Chondrocyte (in vitro differentiated cells): ENCODE data around the gene SLC44A1. TPM values are rescaled to one million over a fixed set of nuclear protein-coding genes. Genes with fewer than 3 reads are reported as not detected.

Experiments
- DNase-seq: peaks from one replicate; pipeline ENCODE4 v3.0.0; 2021; ENCODE audit warnings: mixed read lengths, low spot score
- H3K27ac Mint-ChIP-seq: one replicate; pipeline ENCODE4 v1.8.0; 2021; ENCODE audit warnings: mild to moderate bottlenecking, moderate library complexity, mixed read lengths; ENCODE audit not compliant: unreplicated experiment
- H3K27me3 Mint-ChIP-seq: 2 replicates; pipeline ENCODE4 v1.8.0; 2021; ENCODE audit warnings: low read depth, mixed read lengths
- H3K36me3 Mint-ChIP-seq: 2 replicates; pipeline ENCODE4 v1.8.0; 2021; ENCODE audit warnings: low read depth, mixed read lengths
- H3K4me1 Mint-ChIP-seq: 2 replicates; pipeline ENCODE4 v1.8.0; 2021; ENCODE audit warnings: low read depth, mild to moderate bottlenecking, mixed read lengths
- H3K4me3 Mint-ChIP-seq: one replicate; pipeline ENCODE4 v1.8.0; 2021; ENCODE audit warnings: mild to moderate bottlenecking, moderate library complexity, mixed read lengths; ENCODE audit not compliant: unreplicated experiment
- H3K9me3 Mint-ChIP-seq: 2 replicates; pipeline ENCODE4 v1.8.0; 2021; ENCODE audit warnings: low read depth, mixed read lengths
- total RNA-seq: library from RNA; stranded (reverse); gene quantifications from 3 replicates; pipeline ENCODE4 v1.2.1, GENCODE V29; 2021
- TF ChIP-seq, protein P1 (sequence below): fragments of 200-600 bp; sonication (generic); IDR thresholded peaks from 2 replicates; pipeline ENCODE4 v1.5.0; 2021; ENCODE audit warnings: antibody characterized with exemption, mild to moderate bottlenecking, moderate library complexity

The SLC44A1 gene
- total RNA-seq, 1 donor from 2014 or later = 17.1 TPM

DNA sequence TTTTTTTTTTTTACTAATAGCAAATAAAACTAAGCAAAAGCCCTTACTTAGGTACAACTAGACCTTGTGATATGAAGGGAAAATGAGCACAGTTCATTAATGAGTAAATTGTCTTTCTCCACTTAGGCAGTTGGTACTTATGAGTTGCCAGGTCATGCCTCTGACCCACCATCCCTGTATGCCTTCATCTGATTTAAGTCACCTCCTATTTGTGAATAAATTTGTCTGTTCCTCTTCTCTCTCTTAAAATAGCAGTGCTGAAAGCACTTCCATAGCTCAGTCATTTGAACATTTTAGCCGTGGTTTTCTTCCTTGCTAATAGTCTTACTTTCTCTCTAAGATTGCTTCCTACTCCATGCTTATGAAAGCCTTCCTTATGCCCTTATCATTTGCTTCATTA lies 61.4 kb downstream of the SLC44A1 start:
- H3K27ac Mint-ChIP-seq = no peak overlapping the region
- TF ChIP-seq, protein P1, sequence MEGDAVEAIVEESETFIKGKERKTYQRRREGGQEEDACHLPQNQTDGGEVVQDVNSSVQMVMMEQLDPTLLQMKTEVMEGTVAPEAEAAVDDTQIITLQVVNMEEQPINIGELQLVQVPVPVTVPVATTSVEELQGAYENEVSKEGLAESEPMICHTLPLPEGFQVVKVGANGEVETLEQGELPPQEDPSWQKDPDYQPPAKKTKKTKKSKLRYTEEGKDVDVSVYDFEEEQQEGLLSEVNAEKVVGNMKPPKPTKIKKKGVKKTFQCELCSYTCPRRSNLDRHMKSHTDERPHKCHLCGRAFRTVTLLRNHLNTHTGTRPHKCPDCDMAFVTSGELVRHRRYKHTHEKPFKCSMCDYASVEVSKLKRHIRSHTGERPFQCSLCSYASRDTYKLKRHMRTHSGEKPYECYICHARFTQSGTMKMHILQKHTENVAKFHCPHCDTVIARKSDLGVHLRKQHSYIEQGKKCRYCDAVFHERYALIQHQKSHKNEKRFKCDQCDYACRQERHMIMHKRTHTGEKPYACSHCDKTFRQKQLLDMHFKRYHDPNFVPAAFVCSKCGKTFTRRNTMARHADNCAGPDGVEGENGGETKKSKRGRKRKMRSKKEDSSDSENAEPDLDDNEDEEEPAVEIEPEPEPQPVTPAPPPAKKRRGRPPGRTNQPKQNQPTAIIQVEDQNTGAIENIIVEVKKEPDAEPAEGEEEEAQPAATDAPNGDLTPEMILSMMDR = no peak
- no peaks in the 10 kb centered on the region for H3K9me3 Mint-ChIP-seq
- peaks cover 6% of the 10 kb centered on the region for H3K4me1 Mint-ChIP-seq
- no peak overlapping the region for H3K4me3 Mint-ChIP-seq
- peaks cover 5% of the 10 kb centered on the region for H3K36me3 Mint-ChIP-seq
- no peak for DNase-seq
- no peaks in the 10 kb centered on the region for H3K27me3 Mint-ChIP-seq

DNA sequence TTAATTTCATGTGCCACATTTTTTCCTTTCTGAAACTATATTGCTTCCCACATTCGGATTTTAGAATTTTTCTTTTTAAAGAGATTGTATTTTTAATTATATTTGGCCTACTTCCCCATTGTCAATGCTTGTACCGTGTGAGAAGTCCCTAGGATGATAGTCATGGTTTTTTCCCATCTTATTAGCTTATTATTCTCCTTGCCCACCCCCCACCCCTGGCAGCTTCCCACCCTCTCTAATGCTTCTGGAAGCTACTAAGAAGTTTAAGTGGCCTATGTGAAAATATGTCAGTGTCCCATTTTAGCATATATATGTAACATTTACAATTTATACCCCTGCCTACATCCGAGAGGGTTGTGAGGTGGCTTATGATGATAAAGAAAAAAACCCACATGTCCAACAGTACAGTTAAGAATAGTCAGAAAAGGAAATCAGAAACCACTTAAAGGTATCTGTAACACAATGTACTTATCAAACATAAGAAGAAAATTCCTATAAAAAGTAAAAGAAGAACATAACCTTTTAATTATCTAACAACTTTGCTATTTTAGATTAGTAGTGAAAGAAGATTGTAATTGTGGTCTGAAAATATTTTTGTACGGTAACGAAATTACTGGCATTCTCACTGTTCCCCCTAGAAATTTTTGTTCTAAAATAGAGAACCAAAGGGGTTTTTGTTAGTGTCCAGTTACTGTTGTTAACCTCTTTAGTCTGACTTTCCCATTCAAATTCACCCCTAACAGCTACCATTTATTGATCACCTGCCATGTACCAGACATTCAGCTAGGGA lies 62.1 kb downstream of the SLC44A1 start:
- Mint-ChIP-seq H3K27me3 (no peaks in the 10 kb centered on the region), H3K36me3 (peaks cover 5% of the 10 kb centered on the region), H3K9me3 (no peaks in the 10 kb centered on the region), H3K27ac (no peak overlapping the region), H3K4me1 (peaks cover 6% of the 10 kb centered on the region), H3K4me3 (no peak overlapping the region)
- no peak for DNase-seq
- TF ChIP-seq, protein P1 = no peak

DNA sequence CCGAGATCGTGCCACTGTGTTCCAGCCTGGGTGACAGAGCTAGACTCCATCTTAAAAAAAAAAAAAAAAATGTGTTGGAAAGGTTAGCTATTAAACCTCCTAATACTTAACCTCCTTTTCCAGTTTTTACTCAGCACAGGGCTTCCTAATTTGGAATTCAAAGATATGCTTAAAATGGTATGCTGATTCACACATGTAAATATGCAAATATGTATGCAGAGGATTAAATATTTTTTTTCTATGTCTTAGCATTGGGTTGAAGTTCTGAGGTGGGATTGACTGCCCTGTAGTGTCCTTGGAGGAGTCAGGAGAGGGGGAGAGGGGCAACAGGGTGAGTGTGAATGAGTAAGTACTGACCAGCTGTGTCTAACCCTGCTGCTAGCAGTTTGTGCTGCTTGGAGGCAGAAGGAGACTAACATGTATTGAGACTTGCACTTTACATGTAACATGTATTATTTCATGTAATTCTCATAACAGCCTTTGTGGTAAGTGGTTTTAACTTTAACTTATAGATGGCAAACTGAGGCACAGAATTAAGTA lies 63.2 kb downstream of the SLC44A1 start:
- H3K27me3 Mint-ChIP-seq = no peaks in the 10 kb centered on the region
- peaks cover 6% of the 10 kb centered on the region for H3K36me3 Mint-ChIP-seq
- TF ChIP-seq, protein P1 = no peak
- H3K9me3 Mint-ChIP-seq = no peaks in the 10 kb centered on the region
- H3K27ac Mint-ChIP-seq = no peak overlapping the region
- peaks cover 6% of the 10 kb centered on the region for H3K4me1 Mint-ChIP-seq
- no peak for DNase-seq
- no peak overlapping the region for H3K4me3 Mint-ChIP-seq

DNA sequence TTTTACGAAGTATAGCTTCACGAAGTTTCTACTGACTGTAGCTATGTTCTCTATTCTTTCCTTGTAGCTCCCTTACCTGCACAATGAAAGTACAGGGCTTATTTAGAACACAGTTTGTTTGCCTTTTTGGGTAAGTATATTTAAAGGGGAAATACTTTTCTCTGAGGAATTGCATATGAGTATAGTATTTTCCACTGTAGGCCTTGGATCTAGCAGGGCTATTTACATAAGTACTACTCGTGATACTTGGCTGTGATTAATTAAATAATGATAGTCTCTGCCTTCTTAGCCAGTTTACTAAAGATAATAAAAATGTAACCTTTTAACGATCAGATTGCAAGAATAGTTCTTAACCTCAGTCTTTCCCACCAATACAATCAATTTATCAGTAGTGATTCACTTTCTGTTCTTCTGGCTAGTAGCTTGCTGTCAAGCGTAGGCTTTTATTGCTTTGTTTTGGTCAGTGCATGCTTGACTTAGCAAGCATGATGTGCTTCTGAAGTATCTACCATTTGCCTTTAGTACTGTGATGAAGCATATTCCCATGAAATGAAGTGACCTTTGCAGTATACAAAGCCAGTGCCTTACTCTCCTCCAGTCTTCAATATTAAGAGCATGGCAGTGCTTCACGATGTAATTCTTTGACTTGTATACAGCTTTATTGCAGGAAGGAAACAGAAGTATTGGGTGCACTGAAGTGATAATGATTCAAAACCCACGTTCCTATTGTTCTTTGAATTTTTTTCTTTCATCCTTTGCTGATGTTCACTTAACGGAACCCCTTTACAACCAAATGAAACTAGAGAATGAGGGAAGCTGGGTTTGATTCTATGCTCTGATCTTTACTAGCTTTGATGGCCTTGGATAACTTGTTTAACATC lies 64.2 kb downstream of the SLC44A1 start:
- H3K27ac Mint-ChIP-seq = no peak overlapping the region
- TF ChIP-seq, protein P1 = no peak
- no peak overlapping the region for H3K4me3 Mint-ChIP-seq
- H3K36me3 Mint-ChIP-seq = peaks cover 2% of the 10 kb centered on the region
- H3K27me3 Mint-ChIP-seq = no peaks in the 10 kb centered on the region
- no peak for DNase-seq
- H3K9me3 Mint-ChIP-seq = no peaks in the 10 kb centered on the region
- H3K4me1 Mint-ChIP-seq = peaks cover 6% of the 10 kb centered on the region

DNA sequence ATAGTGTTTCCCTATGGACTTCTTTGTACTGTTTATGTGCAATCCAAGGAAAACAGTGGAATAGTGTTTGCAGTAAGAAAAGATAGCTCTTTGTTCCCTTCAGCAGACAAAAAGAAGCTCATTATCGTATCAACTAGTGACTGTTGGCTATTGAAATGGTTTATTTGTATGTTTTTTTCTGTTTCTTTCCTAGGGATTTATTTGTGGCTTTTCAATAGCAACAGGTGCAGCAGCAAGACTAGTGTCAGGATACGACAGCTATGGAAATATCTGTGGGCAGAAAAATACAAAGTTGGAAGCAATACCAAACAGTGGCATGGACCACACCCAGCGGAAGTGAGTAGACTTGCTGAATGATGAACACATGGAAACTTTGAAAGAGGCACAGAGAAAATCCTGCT lies 65.1 kb downstream of the SLC44A1 start:
- Mint-ChIP-seq H3K9me3 (no peaks in the 10 kb centered on the region), H3K4me3 (no peak overlapping the region), H3K4me1 (peaks cover 6% of the 10 kb centered on the region), H3K27me3 (no peaks in the 10 kb centered on the region), H3K27ac (no peak overlapping the region), H3K36me3 (peaks cover 2% of the 10 kb centered on the region)
- no peak for DNase-seq
- TF ChIP-seq, protein P1 = no peak
